Astrocyte (in vitro differentiated cells and primary cell): Measurements from ENCODE around the gene CRB3.
"Not testable (repeated sequence)": the region's sequence is repeated elsewhere in the genome, so short reads cannot be mapped to it uniquely, and the experiment has no call there.

ENCODE experiments used
- CTCF ChIP-seq: IDR thresholded peaks from 2 replicates; pipeline ENCODE4 v1.5.1; 2011; ENCODE audit warnings: low read depth, mild to moderate bottlenecking, inconsistent platforms, low read length, moderate library complexity; ENCODE audit not compliant: insufficient read depth
- EZH2 ChIP-seq: IDR thresholded peaks from 2 replicates; pipeline ENCODE4 v1.6.1; 2012; ENCODE audit warnings: mild to moderate bottlenecking, low read length, inconsistent platforms; ENCODE audit not compliant: insufficient read depth

DNA sequence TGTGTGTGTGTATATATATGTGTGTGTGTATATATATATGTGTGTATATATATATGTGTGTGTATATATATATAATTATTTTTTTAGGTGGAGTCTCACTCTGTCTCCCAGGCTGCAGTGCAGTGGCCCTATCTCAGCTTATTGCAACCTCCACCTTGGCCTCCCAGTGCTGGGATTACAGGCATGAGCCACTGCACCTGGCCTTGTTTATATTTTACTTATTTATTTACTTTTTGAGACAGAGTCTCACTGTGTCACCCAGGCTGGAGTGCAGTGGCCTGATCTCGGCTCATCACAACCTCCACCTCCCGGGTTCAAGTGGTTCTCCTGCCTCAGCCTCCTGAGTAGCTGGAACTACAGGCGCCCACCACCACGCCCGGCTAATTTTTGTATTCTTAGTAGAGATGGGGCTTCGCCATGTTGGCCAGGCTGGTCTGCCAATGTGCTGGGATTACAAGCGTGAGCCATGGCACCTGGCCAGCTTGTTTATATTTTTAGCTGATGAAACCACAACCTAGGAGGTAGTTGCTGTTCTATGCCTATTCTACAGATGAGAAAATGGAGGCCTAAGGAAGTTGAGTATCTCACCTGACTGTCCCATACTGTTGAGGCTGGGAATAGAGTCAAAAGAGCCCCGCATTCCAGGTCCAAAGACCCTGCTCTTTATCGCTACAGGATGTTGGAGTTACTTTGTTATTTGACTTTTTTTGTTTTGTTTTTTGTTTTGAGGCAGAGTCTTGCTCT lies 44.1 kb downstream of the CRB3 start:
- not testable (repeated sequence) for TF ChIP-seq CTCF, EZH2
